ENCODE data around the gene PHACTR3. TPM values are rescaled to one million over a fixed set of nuclear protein-coding genes. Genes with fewer than 3 reads are reported as not detected.

Gene PHACTR3
- total and polyA plus RNA-seq, 7 experiments from 2014 or later, result 0.49 TPM; not detected in 6

DNA sequence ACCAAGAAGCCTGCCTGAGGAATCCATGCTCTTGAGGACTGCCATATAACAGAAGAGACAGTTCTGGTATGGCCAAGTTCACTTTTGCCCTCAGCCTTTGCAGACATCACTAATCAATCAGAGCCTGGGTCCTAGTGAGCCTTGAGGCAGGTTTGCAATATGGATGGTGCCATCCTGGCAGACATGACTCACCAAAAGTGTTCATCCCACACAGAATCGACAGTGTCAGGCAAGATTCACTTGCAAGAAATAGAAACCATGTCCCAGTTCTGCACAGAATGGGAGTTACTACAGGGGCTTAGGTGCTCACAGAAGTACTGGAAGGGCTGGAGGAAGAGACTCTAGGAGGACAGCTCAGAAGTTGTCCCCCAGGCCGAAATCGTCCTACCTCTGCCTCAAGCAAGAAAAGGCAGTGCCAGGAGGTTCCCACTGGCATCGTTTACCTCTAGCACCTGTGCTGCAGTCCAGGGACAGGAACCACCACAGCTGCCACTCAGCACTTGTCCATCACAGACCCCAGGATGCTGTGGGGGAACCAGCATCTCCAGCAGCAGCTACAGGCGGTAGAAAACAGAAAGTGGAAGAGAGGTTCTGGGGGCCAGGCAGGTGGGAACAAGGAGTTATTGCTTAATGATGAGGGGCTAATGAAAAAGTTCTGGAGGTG lies 42.6 kb upstream of the PHACTR3 start:
- Histone ChIP-seq H3K4me3 (ENCODE audit: low read length) (no peak overlapping the region), H3K36me3 (ENCODE audit: control insufficient read depth in 2 of 3, insufficient read depth in 3 of 3, low read length in 3 of 3) (no peaks in the 10 kb centered on the region), H3K4me1 (ENCODE audit: control insufficient read depth in 2 of 2, insufficient read depth in 2 of 2, low read length in 2 of 2) (no peaks in the 10 kb centered on the region), H3K27ac (ENCODE audit: low read depth, low read length) (no peak overlapping the region), H3K27me3 (ENCODE audit: control insufficient read depth in 2 of 2, insufficient read depth in 2 of 2, low read length in 2 of 2) (no peaks in the 10 kb centered on the region), H3K9me3 (ENCODE audit: control insufficient read depth in 2 of 3, low read length in 3 of 3) (no peaks in the 10 kb centered on the region)
- ChIA-PET CTCF (no interaction called here), POLR2A (no interaction called here)
- no peak for ATAC-seq
- Mint-ChIP-seq H3K36me3 (no peaks in the 10 kb centered on the region), H3K27ac (no peak overlapping the region), H3K4me1 (no peaks in the 10 kb centered on the region), H3K4me3 (no peak overlapping the region), H3K27me3 (peaks cover 0 to 19% (median 5%) of the 10 kb centered on the region in 5 donors), H3K9me3 (no peaks in the 10 kb centered on the region)
- intact Hi-C loops (cut with micrococcal nuclease), result loop anchor here in 1 of 2 donors (5.0 kb wide), 1 partner anchor 34 kb away; no protein-coding TSS in a partner anchor
- no peak for DNase-seq

- Histone ChIP-seq H3K36me3 (ENCODE audit: control insufficient read depth in 2 of 3, insufficient read depth in 3 of 3, low read length in 3 of 3) (no peaks in the 10 kb centered on the region), H3K27me3 (ENCODE audit: control insufficient read depth in 2 of 2, insufficient read depth in 2 of 2, low read length in 2 of 2) (no peaks in the 10 kb centered on the region), H3K4me3 (ENCODE audit: low read length) (no peak overlapping the region), H3K27ac (ENCODE audit: low read depth, low read length) (no peak overlapping the region), H3K9me3 (ENCODE audit: control insufficient read depth in 2 of 3, low read length in 3 of 3) (no peaks in the 10 kb centered on the region), H3K4me1 (ENCODE audit: control insufficient read depth in 2 of 2, insufficient read depth in 2 of 2, low read length in 2 of 2) (no peaks in the 10 kb centered on the region)
- H3K4me1 Mint-ChIP-seq, result no peaks in the 10 kb centered on the region
- ATAC-seq (no peak), DNase-seq (no peak)
- no peak overlapping the region for H3K27ac Mint-ChIP-seq
- CTCF ChIA-PET, result no interaction called here
- POLR2A ChIA-PET, result no interaction called here
- H3K27me3 Mint-ChIP-seq, result peaks cover under 1 to 23% (median 18%) of the 10 kb centered on the region in 5 donors
- no peaks in the 10 kb centered on the region for H3K36me3 Mint-ChIP-seq
- intact Hi-C loops (cut with micrococcal nuclease), result loop anchor here in 1 of 2 donors (5.0 kb wide), 1 partner anchor 37 kb away; no protein-coding TSS in a partner anchor
- no peak overlapping the region for H3K4me3 Mint-ChIP-seq
- no peaks in the 10 kb centered on the region for H3K9me3 Mint-ChIP-seq
Measured at GRCh38 chr20:59564171-59564570, 40.2 kb upstream of the PHACTR3 start.

DNA sequence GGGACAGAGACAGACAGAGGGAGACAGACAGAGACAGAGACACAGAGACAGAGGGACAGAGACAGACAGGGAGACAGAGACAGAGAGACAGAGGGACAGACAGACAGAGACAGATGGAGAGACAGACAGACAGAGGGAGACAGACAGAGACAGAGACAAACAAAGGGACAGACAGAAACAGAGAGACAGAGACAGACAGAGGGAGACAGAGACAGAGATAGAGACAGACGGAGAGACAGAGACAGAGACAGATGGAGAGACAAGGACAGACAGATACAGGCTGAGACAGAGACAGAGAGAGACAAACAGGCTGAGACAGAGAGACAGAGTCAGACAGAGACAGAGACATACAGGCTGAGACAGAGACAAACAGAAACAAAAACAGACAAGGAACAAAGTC lies 39.4 kb upstream of the PHACTR3 start:
- no peaks in the 10 kb centered on the region for H3K36me3 ChIP-seq (ENCODE audit: control insufficient read depth in 2 of 3, insufficient read depth in 3 of 3, low read length in 3 of 3)
- H3K27ac ChIP-seq (ENCODE audit: low read depth, low read length), result no peak overlapping the region
- no peaks in the 10 kb centered on the region for H3K4me1 ChIP-seq (ENCODE audit: control insufficient read depth in 2 of 2, insufficient read depth in 2 of 2, low read length in 2 of 2)
- POLR2A ChIA-PET, result no interaction called here
- no peak for ATAC-seq
- intact Hi-C loops (cut with micrococcal nuclease), result loop anchor here in 1 of 2 donors (5.0 kb wide), 1 partner anchor 38 kb away; no protein-coding TSS in a partner anchor
- CTCF ChIA-PET, result no interaction called here
- H3K4me3 ChIP-seq (ENCODE audit: low read length), result no peak overlapping the region
- H3K9me3 ChIP-seq (ENCODE audit: control insufficient read depth in 2 of 3, low read length in 3 of 3), result no peaks in the 10 kb centered on the region
- H3K36me3 Mint-ChIP-seq, result no peaks in the 10 kb centered on the region
- H3K27me3 ChIP-seq (ENCODE audit: control insufficient read depth in 2 of 2, insufficient read depth in 2 of 2, low read length in 2 of 2), result no peaks in the 10 kb centered on the region
- H3K4me1 Mint-ChIP-seq, result no peaks in the 10 kb centered on the region
- H3K27ac Mint-ChIP-seq, result no peak overlapping the region
- peaks cover 4 to 28% (median 23%) of the 10 kb centered on the region in 5 donors for H3K27me3 Mint-ChIP-seq
- H3K4me3 Mint-ChIP-seq, result no peak overlapping the region
- no peak for DNase-seq
- H3K9me3 Mint-ChIP-seq, result no peaks in the 10 kb centered on the region

DNA sequence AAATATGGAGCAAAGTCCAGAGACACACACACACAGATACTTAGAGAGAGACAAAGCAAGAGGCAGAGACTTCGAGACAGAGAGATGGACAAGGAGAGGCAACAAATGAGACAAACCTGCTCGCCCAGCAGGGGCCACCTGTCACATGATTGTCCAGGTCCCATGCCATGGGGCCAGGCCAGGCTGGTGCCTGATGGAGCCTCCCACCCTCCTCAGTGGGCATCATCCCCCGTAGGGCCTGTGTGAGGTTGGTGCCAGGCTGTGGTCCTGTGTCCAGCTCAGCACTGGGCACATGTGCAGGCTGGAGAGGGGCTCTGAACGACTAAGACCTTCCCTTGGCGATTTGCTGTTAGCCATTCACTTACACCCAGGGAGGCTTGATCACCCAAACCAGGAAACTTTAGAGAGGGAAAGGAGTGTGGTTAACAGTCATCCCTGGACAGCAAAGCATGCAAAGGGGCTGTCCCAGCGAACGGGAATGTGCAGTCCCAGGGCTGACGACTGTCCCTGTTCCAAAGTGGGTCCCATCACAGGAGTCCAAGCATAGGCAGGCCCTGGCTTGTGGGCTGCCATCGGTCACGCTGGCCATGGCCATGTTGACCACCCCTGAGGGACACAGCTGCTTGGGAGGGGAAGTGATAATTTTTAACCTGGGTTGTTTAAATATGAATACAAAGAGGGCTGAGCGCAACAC lies 38.4 kb upstream of the PHACTR3 start:
- no peak overlapping the region for H3K4me3 Mint-ChIP-seq
- Histone ChIP-seq H3K4me1 (ENCODE audit: control insufficient read depth in 2 of 2, insufficient read depth in 2 of 2, low read length in 2 of 2) (no peaks in the 10 kb centered on the region), H3K36me3 (ENCODE audit: control insufficient read depth in 2 of 3, insufficient read depth in 3 of 3, low read length in 3 of 3) (no peaks in the 10 kb centered on the region), H3K27me3 (ENCODE audit: control insufficient read depth in 2 of 2, insufficient read depth in 2 of 2, low read length in 2 of 2) (no peaks in the 10 kb centered on the region), H3K27ac (ENCODE audit: low read depth, low read length) (no peak overlapping the region), H3K9me3 (ENCODE audit: control insufficient read depth in 2 of 3, low read length in 3 of 3) (no peaks in the 10 kb centered on the region), H3K4me3 (ENCODE audit: low read length) (no peak overlapping the region)
- no peak for DNase-seq
- no peak for ATAC-seq
- no peaks in the 10 kb centered on the region for H3K36me3 Mint-ChIP-seq
- H3K4me1 Mint-ChIP-seq, result peaks cover 0 to under 1% (median 0%) of the 10 kb centered on the region in 7 donors
- H3K9me3 Mint-ChIP-seq, result no peaks in the 10 kb centered on the region
- peaks cover 4 to 29% (median 23%) of the 10 kb centered on the region in 5 donors for H3K27me3 Mint-ChIP-seq
- intact Hi-C loops (cut with micrococcal nuclease), result no loop called here
- H3K27ac Mint-ChIP-seq, result no peak overlapping the region
- CTCF ChIA-PET, result no interaction called here
- POLR2A ChIA-PET, result no interaction called here

DNA sequence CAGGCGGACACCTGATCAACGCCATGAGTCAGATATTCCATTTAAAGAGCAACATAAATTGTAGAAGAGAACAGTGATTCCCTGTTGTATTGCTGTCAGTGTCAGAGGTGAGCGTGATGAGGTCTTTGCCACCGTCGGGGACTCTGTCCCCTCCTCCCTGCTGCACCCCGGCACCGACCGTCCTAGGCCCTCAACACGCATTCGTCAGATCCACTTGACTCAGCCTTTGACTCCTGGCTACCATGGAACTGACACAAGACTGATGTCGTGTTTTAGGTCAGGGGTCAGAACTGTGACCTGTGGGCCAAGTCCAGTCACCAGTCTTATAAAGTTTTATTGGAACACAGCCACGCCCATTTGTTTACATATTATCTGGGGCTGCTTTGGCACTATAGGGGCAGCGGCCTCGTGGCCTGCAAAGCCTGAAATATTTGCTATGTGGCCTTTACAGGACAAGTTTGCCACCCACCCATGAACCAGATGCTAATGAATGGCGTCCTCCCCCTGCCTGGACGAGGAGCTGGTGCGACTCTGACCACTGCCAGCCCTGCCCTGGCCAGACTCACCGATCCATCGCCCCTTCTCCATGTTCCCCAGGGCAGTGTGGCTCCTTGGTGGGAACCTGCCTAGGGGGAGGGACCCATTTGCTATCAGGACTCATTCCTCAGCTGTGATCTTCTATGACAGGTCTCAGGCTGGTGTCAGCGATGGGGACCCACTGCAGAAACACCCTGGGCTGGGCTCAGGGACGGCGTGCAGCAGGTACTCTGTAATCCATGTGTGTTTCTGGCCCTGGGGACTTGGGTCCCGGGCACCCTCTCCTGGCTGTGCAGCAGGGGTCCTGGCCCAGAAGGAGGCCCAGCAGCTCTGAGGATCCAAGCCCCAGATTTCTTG lies 37.5 kb upstream of the PHACTR3 start:
- H3K9me3 ChIP-seq (ENCODE audit: control insufficient read depth in 2 of 3, low read length in 3 of 3), result no peaks in the 10 kb centered on the region
- Mint-ChIP-seq H3K27ac (no peak overlapping the region), H3K4me3 (no peak overlapping the region), H3K27me3 (peaks cover 8 to 34% (median 23%) of the 10 kb centered on the region in 5 donors), H3K36me3 (no peaks in the 10 kb centered on the region), H3K4me1 (peaks cover 1 to 8% (median 3%) of the 10 kb centered on the region in 7 donors), H3K9me3 (no peaks in the 10 kb centered on the region)
- intact Hi-C loops (cut with micrococcal nuclease), result no loop called here
- ChIA-PET CTCF (no interaction called here), POLR2A (no interaction called here)
- H3K36me3 ChIP-seq (ENCODE audit: control insufficient read depth in 2 of 3, insufficient read depth in 3 of 3, low read length in 3 of 3), result no peaks in the 10 kb centered on the region
- H3K4me1 ChIP-seq (ENCODE audit: control insufficient read depth in 2 of 2, insufficient read depth in 2 of 2, low read length in 2 of 2), result no peaks in the 10 kb centered on the region
- ATAC-seq, result no peak
- no peaks in the 10 kb centered on the region for H3K27me3 ChIP-seq (ENCODE audit: control insufficient read depth in 2 of 2, insufficient read depth in 2 of 2, low read length in 2 of 2)
- no peak overlapping the region for H3K4me3 ChIP-seq (ENCODE audit: low read length)
- DNase-seq, result no peak
- H3K27ac ChIP-seq (ENCODE audit: low read depth, low read length), result no peak overlapping the region

- Histone ChIP-seq H3K9me3 (ENCODE audit: control insufficient read depth in 2 of 3, low read length in 3 of 3) (no peaks in the 10 kb centered on the region), H3K4me1 (ENCODE audit: control insufficient read depth in 2 of 2, insufficient read depth in 2 of 2, low read length in 2 of 2) (no peaks in the 10 kb centered on the region), H3K27ac (ENCODE audit: low read depth, low read length) (no peak overlapping the region), H3K27me3 (ENCODE audit: control insufficient read depth in 2 of 2, insufficient read depth in 2 of 2, low read length in 2 of 2) (no peaks in the 10 kb centered on the region), H3K4me3 (ENCODE audit: low read length) (no peak overlapping the region), H3K36me3 (ENCODE audit: control insufficient read depth in 2 of 3, insufficient read depth in 3 of 3, low read length in 3 of 3) (no peaks in the 10 kb centered on the region)
- ChIA-PET CTCF (no interaction called here), POLR2A (no interaction called here)
- Mint-ChIP-seq H3K9me3 (no peaks in the 10 kb centered on the region), H3K4me1 (peaks cover 4 to 10% (median 5%) of the 10 kb centered on the region in 7 donors), H3K36me3 (no peaks in the 10 kb centered on the region), H3K27me3 (peaks cover 10 to 33% (median 23%) of the 10 kb centered on the region in 5 donors), H3K4me3 (no peak overlapping the region), H3K27ac (no peak overlapping the region)
- ATAC-seq (no peak), DNase-seq (no peak)
- intact Hi-C loops (cut with micrococcal nuclease), result no loop called here
Measured at GRCh38 chr20:59567585-59568508, 36.5 kb upstream of the PHACTR3 start.

All from naive thymus-derived CD4-positive, alpha-beta T cell (primary cell).